Measurements from ENCODE around the gene RILP.

The RILP gene

GRCh38 chr17:1645207-1646171 lies 4.2 kb downstream of the RILP start, which contains the start of gene SCARF1:
TSS of gene SCARF1 (minus strand) at chr17:1645732. CDS start at chr17:1645697, 35 bp downstream.
- peaks cover 2% of the 10 kb centered on the region for H3K4me1 ChIP-seq (ENCODE audit: control insufficient read depth, insufficient read depth, low read length)
- H3K9ac ChIP-seq (ENCODE audit: low read depth, low read length) = peak within 1 kb of the TSS; percentile 24
- H3K36me3 ChIP-seq (ENCODE audit: control insufficient read depth, insufficient read depth, low read length) = peaks cover 7% of the 10 kb centered on the region
- H3K4me3 ChIP-seq (ENCODE audit: low read depth, low read length) = no peak within 1 kb of the TSS
- peaks cover 6% of the 10 kb centered on the region for H3K27me3 ChIP-seq (ENCODE audit: control insufficient read depth, insufficient read depth, low read length)
- no peaks in the 10 kb centered on the region for H3K9me3 ChIP-seq (ENCODE audit: control insufficient read depth, insufficient read depth, low read length)

GRCh38 chr17:1644493-1645206 lies 5.0 kb downstream of the RILP start:
- no peak overlapping the region for H3K9ac ChIP-seq (ENCODE audit: low read depth, low read length)
- H3K4me3 ChIP-seq (ENCODE audit: low read depth, low read length) = no peak overlapping the region
- H3K27me3 ChIP-seq (ENCODE audit: control insufficient read depth, insufficient read depth, low read length) = peaks cover 6% of the 10 kb centered on the region
- no peaks in the 10 kb centered on the region for H3K9me3 ChIP-seq (ENCODE audit: control insufficient read depth, insufficient read depth, low read length)
- H3K36me3 ChIP-seq (ENCODE audit: control insufficient read depth, insufficient read depth, low read length) = no peaks in the 10 kb centered on the region
- H3K4me1 ChIP-seq (ENCODE audit: control insufficient read depth, insufficient read depth, low read length) = peaks cover 2% of the 10 kb centered on the region

- H3K9me3 ChIP-seq (ENCODE audit: control insufficient read depth, insufficient read depth, low read length) = no peaks in the 10 kb centered on the region
- peaks cover 6% of the 10 kb centered on the region for H3K27me3 ChIP-seq (ENCODE audit: control insufficient read depth, insufficient read depth, low read length)
- no peak overlapping the region for H3K4me3 ChIP-seq (ENCODE audit: low read depth, low read length)
- no peaks in the 10 kb centered on the region for H3K36me3 ChIP-seq (ENCODE audit: control insufficient read depth, insufficient read depth, low read length)
- H3K4me1 ChIP-seq (ENCODE audit: control insufficient read depth, insufficient read depth, low read length) = peaks cover 2% of the 10 kb centered on the region
- H3K9ac ChIP-seq (ENCODE audit: low read depth, low read length) = no peak overlapping the region
Observed at GRCh38 chr17:1643999-1644492, 5.6 kb downstream of the RILP start.

GRCh38 chr17:1643293-1643998 lies 6.2 kb downstream of the RILP start:
- Histone ChIP-seq H3K9ac (ENCODE audit: low read depth, low read length) (no peak overlapping the region), H3K4me1 (ENCODE audit: control insufficient read depth, insufficient read depth, low read length) (peaks cover 2% of the 10 kb centered on the region), H3K9me3 (ENCODE audit: control insufficient read depth, insufficient read depth, low read length) (no peaks in the 10 kb centered on the region), H3K27me3 (ENCODE audit: control insufficient read depth, insufficient read depth, low read length) (peaks cover 6% of the 10 kb centered on the region), H3K4me3 (ENCODE audit: low read depth, low read length) (peak overlapping the region; percentile 46), H3K36me3 (ENCODE audit: control insufficient read depth, insufficient read depth, low read length) (no peaks in the 10 kb centered on the region)

GRCh38 chr17:1641065-1641403 lies 8.6 kb downstream of the RILP start:
- H3K9ac ChIP-seq (ENCODE audit: low read depth, low read length) = no peak overlapping the region
- no peaks in the 10 kb centered on the region for H3K4me1 ChIP-seq (ENCODE audit: control insufficient read depth, insufficient read depth, low read length)
- H3K4me3 ChIP-seq (ENCODE audit: low read depth, low read length) = no peak overlapping the region
- peaks cover 6% of the 10 kb centered on the region for H3K27me3 ChIP-seq (ENCODE audit: control insufficient read depth, insufficient read depth, low read length)
- no peaks in the 10 kb centered on the region for H3K9me3 ChIP-seq (ENCODE audit: control insufficient read depth, insufficient read depth, low read length)
- no peaks in the 10 kb centered on the region for H3K36me3 ChIP-seq (ENCODE audit: control insufficient read depth, insufficient read depth, low read length)

- Histone ChIP-seq H3K9me3 (ENCODE audit: control insufficient read depth, insufficient read depth, low read length) (no peaks in the 10 kb centered on the region), H3K4me3 (ENCODE audit: low read depth, low read length) (no peak overlapping the region), H3K4me1 (ENCODE audit: control insufficient read depth, insufficient read depth, low read length) (no peaks in the 10 kb centered on the region), H3K36me3 (ENCODE audit: control insufficient read depth, insufficient read depth, low read length) (no peaks in the 10 kb centered on the region), H3K27me3 (ENCODE audit: control insufficient read depth, insufficient read depth, low read length) (peaks cover 6% of the 10 kb centered on the region), H3K9ac (ENCODE audit: low read depth, low read length) (no peak overlapping the region)
Observed at GRCh38 chr17:1640329-1641064, 9.2 kb downstream of the RILP start.

- Histone ChIP-seq H3K27me3 (ENCODE audit: control insufficient read depth, insufficient read depth, low read length) (peaks cover 6% of the 10 kb centered on the region), H3K36me3 (ENCODE audit: control insufficient read depth, insufficient read depth, low read length) (no peaks in the 10 kb centered on the region), H3K9ac (ENCODE audit: low read depth, low read length) (no peak overlapping the region), H3K4me1 (ENCODE audit: control insufficient read depth, insufficient read depth, low read length) (no peaks in the 10 kb centered on the region), H3K4me3 (ENCODE audit: low read depth, low read length) (no peak overlapping the region), H3K9me3 (ENCODE audit: control insufficient read depth, insufficient read depth, low read length) (no peaks in the 10 kb centered on the region)
Observed at GRCh38 chr17:1639549-1640180, 10.0 kb downstream of the RILP start.

- Histone ChIP-seq H3K36me3 (ENCODE audit: control insufficient read depth, insufficient read depth, low read length) (no peaks in the 10 kb centered on the region), H3K4me1 (ENCODE audit: control insufficient read depth, insufficient read depth, low read length) (no peaks in the 10 kb centered on the region), H3K9me3 (ENCODE audit: control insufficient read depth, insufficient read depth, low read length) (no peaks in the 10 kb centered on the region), H3K9ac (ENCODE audit: low read depth, low read length) (no peak overlapping the region), H3K4me3 (ENCODE audit: low read depth, low read length) (no peak overlapping the region), H3K27me3 (ENCODE audit: control insufficient read depth, insufficient read depth, low read length) (no peaks in the 10 kb centered on the region)
Observed at GRCh38 chr17:1638624-1639300, 10.9 kb downstream of the RILP start.

GRCh38 chr17:1638171-1638590 lies 11.5 kb downstream of the RILP start:
- no peaks in the 10 kb centered on the region for H3K4me1 ChIP-seq (ENCODE audit: control insufficient read depth, insufficient read depth, low read length)
- no peaks in the 10 kb centered on the region for H3K9me3 ChIP-seq (ENCODE audit: control insufficient read depth, insufficient read depth, low read length)

GRCh38 chr17:1636732-1637285 lies 12.9 kb downstream of the RILP start:
- H3K9ac ChIP-seq (ENCODE audit: low read depth, low read length) = no peak overlapping the region
- H3K27me3 ChIP-seq (ENCODE audit: control insufficient read depth, insufficient read depth, low read length) = no peaks in the 10 kb centered on the region
- no peaks in the 10 kb centered on the region for H3K4me1 ChIP-seq (ENCODE audit: control insufficient read depth, insufficient read depth, low read length)
- H3K36me3 ChIP-seq (ENCODE audit: control insufficient read depth, insufficient read depth, low read length) = no peaks in the 10 kb centered on the region
- no peak overlapping the region for H3K4me3 ChIP-seq (ENCODE audit: low read depth, low read length)
- no peaks in the 10 kb centered on the region for H3K9me3 ChIP-seq (ENCODE audit: control insufficient read depth, insufficient read depth, low read length)

More at GRCh38 chr17:1638171-1638590, 11.5 kb downstream of the RILP start:
- Histone ChIP-seq H3K36me3 (ENCODE audit: control insufficient read depth, insufficient read depth, low read length) (no peaks in the 10 kb centered on the region), H3K4me3 (ENCODE audit: low read depth, low read length) (no peak overlapping the region), H3K9ac (ENCODE audit: low read depth, low read length) (no peak overlapping the region), H3K27me3 (ENCODE audit: control insufficient read depth, insufficient read depth, low read length) (no peaks in the 10 kb centered on the region)
